Sigmoid colon (tissue), 4 donors: ENCODE results near the gene POLR3A.

ENCODE experiments used
- CTCF ChIP-seq, 4 experiments: fragments of 450-650 bp in 3 of 4; fragments of 200-600 bp in 1 of 4; IDR thresholded peaks; one replicate each; pipeline ENCODE4 v1.5.1; 2016 to 2019; ENCODE audit warnings: antibody characterized with exemption in 4 of 4, mild to moderate bottlenecking in 3 of 4, moderate library complexity in 2 of 4
- EP300 ChIP-seq, 4 donors: sonication (generic); formaldehyde crosslinking; IDR thresholded peaks; one replicate each; pipeline ENCODE4 v1.6.1; 2017; ENCODE audit warnings: antibody characterized with exemption in 4 of 4
- POLR2A ChIP-seq, 2 donors: fragments of 450-650 bp; IDR thresholded peaks; one replicate each; pipeline ENCODE4 v1.6.1; 2016; ENCODE audit warnings: antibody characterized with exemption in 2 of 2, mild to moderate bottlenecking in 2 of 2, moderate library complexity in 2 of 2
- POLR2AphosphoS5 ChIP-seq, 4 donors: sonication (generic); formaldehyde crosslinking; IDR thresholded peaks; one replicate each; pipeline ENCODE4 v1.6.1; 2017; ENCODE audit warnings: antibody characterized with exemption in 4 of 4

- TF ChIP-seq CTCF (IDR thresholded peaks at IDR 0.05) (no peak), POLR2AphosphoS5 (IDR thresholded peaks at IDR 0.05) (no peak), POLR2A (IDR thresholded peaks at IDR 0.05) (no peak), EP300 (IDR thresholded peaks at IDR 0.05) (no peak)
Measured at GRCh38 chr10:77940627-77941026, 88.7 kb downstream of the POLR3A start.
